Gastrocnemius medialis (tissue), 4 donors: ENCODE measurements around the gene KIF26B. TPM values are rescaled to one million over a fixed set of nuclear protein-coding genes. Genes with fewer than 3 reads are reported as not detected.

ENCODE experiments used
- ATAC-seq, 2 donors: fragments of 150-250 bp; one replicate each; pipeline ENCODE4 v1.9.1; 2016
- DNase-seq, 2 donors: peaks; one replicate each; pipeline ENCODE4 v3.0.0-alpha.2; 2019
- H3K27ac ChIP-seq, 4 donors: fragments of 200-600 bp; sonication (generic); 1 replicate in 1 of 4; 2 replicates in 3 of 4; pipeline ENCODE4 v1.5.1; 2016 to 2018; ENCODE audit warnings: mild to moderate bottlenecking in 2 of 4, moderate library complexity in 1 of 4
- H3K27me3 ChIP-seq, 3 donors: fragments of 200-600 bp; sonication (generic) in 2 of 3; 1 replicate in 1 of 3; 2 replicates in 2 of 3; pipeline versions ENCODE4 v1.5.1 to v1.6.0; 2016 to 2019; ENCODE audit warnings: mild to moderate bottlenecking in 1 of 3, moderate library complexity in 1 of 3
- H3K36me3 ChIP-seq, 2 donors: fragments of 200-600 bp; sonication (generic) in 1 of 2; one replicate each; pipeline ENCODE4 v1.5.1; 2017 to 2018
- H3K4me1 ChIP-seq, 2 donors: fragments of 200-600 bp; sonication (generic) in 1 of 2; one replicate each; pipeline ENCODE4 v1.5.1; 2016 to 2017; ENCODE audit warnings: mild to moderate bottlenecking in 2 of 2
- H3K4me3 ChIP-seq, 4 donors: fragments of 200-600 bp; sonication (generic) in 3 of 4; 1 replicate in 1 of 4; 2 replicates in 3 of 4; pipeline ENCODE4 v1.5.1; 2016 to 2019; ENCODE audit warnings: mild to moderate bottlenecking in 2 of 4
- H3K9me3 ChIP-seq, 3 donors: fragments of 200-600 bp; sonication (generic) in 2 of 3; 1 replicate in 1 of 3; 2 replicates in 2 of 3; pipeline ENCODE4 v1.5.1; 2016 to 2019
- POLR2A ChIP-seq, 2 donors: fragments of 450-650 bp; IDR thresholded peaks; one replicate each; pipeline ENCODE4 v1.6.1; 2017; ENCODE audit warnings: antibody characterized with exemption in 2 of 2, mild to moderate bottlenecking in 2 of 2, moderate library complexity in 2 of 2
- in situ Hi-C, 4 donors: fragments of 200-750 bp; cut with MboI; loops; one replicate each; pipeline versions ENCODE4 v1.15.0 to v1.8.0; 2017; ENCODE audit warnings: low sequenced_read_pairs in 4 of 4
- intact Hi-C: fragments of 100-400 bp; cut with DNase I; formaldehyde crosslinking; loops from one replicate; pipeline ENCODE4 v1.15.1; 2023; ENCODE audit warnings: low total_unique reads
- total RNA-seq, 4 donors: library from RNA; depleted of rRNA; stranded (reverse); fragments of >200 nt; gene quantifications; one replicate each; pipeline versions ENCODE4 v1.1.0 to v1.2.3, GENCODE V29; 2016
- TF ChIP-seq, protein P1 (sequence below), 5 experiments: fragments of 450-650 bp in 3 of 5; fragments of 200-600 bp in 2 of 5; sonication (generic) in 2 of 5; IDR thresholded peaks in 4 of 5; conservative IDR thresholded peaks in 1 of 5; 1 replicate in 4 of 5; 2 replicates in 1 of 5; pipeline ENCODE4 v1.5.1; 2016 to 2019; ENCODE audit warnings: antibody characterized with exemption in 5 of 5, mild to moderate bottlenecking in 3 of 5, moderate library complexity in 3 of 5

Gene KIF26B
- total RNA-seq, 4 donors from 2014 or later, result 0.02 to 0.20 (median 0.10) TPM; not detected in 1

DNA sequence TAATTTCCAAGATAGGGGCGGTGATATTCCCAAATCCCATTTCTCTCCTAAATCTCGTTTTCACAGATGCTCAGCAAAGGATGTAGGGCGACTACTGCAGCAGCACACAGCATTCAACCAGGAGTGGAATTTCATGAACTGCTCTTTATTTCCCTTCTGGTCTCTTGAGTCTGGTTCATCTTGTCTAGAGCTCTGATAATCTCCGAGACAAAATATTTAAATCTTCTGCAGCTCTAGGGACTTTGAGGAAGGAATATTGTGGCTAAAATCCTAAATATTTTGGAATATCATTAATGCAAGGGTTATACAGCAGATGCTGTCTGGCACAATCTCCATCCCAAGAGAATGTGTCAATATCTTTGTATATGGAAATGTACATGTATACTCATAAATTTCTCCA is 45.4 kb downstream of the KIF26B start:
- no peak overlapping the region for H3K27ac ChIP-seq
- H3K4me1 ChIP-seq, result no peaks in the 10 kb centered on the region
- no peaks in the 10 kb centered on the region for H3K36me3 ChIP-seq
- no peak overlapping the region for H3K4me3 ChIP-seq
- in situ Hi-C loops, result no loop called here
- intact Hi-C loops, result no loop called here
- peaks cover 0 to 8% (median 0%) of the 10 kb centered on the region in 3 donors for H3K27me3 ChIP-seq
- H3K9me3 ChIP-seq, result no peaks in the 10 kb centered on the region
- no peak for ATAC-seq
- no peak for DNase-seq
- TF ChIP-seq POLR2A (IDR thresholded peaks at IDR 0.05), result no peak
- TF ChIP-seq, protein P1, sequence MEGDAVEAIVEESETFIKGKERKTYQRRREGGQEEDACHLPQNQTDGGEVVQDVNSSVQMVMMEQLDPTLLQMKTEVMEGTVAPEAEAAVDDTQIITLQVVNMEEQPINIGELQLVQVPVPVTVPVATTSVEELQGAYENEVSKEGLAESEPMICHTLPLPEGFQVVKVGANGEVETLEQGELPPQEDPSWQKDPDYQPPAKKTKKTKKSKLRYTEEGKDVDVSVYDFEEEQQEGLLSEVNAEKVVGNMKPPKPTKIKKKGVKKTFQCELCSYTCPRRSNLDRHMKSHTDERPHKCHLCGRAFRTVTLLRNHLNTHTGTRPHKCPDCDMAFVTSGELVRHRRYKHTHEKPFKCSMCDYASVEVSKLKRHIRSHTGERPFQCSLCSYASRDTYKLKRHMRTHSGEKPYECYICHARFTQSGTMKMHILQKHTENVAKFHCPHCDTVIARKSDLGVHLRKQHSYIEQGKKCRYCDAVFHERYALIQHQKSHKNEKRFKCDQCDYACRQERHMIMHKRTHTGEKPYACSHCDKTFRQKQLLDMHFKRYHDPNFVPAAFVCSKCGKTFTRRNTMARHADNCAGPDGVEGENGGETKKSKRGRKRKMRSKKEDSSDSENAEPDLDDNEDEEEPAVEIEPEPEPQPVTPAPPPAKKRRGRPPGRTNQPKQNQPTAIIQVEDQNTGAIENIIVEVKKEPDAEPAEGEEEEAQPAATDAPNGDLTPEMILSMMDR (IDR thresholded peaks at IDR 0.05 in 4 of 5, conservative IDR thresholded peaks at IDR 0.05 in 1 of 5), result no peak

DNA sequence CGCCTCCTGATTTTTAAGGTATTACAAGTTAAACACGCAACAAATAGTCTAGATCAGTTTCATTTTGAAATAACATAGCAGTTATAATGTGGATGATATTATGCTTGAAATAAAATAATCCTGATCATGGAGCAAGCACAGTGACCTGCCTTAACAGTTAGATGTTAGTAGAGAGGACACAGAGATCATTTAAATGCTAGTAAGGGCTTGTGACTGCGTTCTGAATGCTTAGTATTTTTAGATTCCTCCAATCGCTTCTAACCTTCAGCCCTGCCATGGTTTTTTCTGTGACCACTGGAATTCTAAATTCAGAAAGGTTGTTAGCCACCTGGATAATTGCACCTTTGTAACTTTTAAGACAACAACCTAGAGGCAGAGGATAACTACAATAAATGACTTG is 46.4 kb downstream of the KIF26B start:
- peaks cover 0 to 8% (median 0%) of the 10 kb centered on the region in 3 donors for H3K27me3 ChIP-seq
- DNase-seq (no peak), ATAC-seq (no peak)
- intact Hi-C loops (no loop called here), in situ Hi-C loops (no loop called here)
- no peaks in the 10 kb centered on the region for H3K9me3 ChIP-seq
- H3K36me3 ChIP-seq, result no peaks in the 10 kb centered on the region
- no peaks in the 10 kb centered on the region for H3K4me1 ChIP-seq
- TF ChIP-seq, protein P1 (IDR thresholded peaks at IDR 0.05 in 4 of 5, conservative IDR thresholded peaks at IDR 0.05 in 1 of 5), result no peak
- no peak for TF ChIP-seq POLR2A (IDR thresholded peaks at IDR 0.05)
- no peak overlapping the region for H3K4me3 ChIP-seq
- H3K27ac ChIP-seq, result no peak overlapping the region

DNA sequence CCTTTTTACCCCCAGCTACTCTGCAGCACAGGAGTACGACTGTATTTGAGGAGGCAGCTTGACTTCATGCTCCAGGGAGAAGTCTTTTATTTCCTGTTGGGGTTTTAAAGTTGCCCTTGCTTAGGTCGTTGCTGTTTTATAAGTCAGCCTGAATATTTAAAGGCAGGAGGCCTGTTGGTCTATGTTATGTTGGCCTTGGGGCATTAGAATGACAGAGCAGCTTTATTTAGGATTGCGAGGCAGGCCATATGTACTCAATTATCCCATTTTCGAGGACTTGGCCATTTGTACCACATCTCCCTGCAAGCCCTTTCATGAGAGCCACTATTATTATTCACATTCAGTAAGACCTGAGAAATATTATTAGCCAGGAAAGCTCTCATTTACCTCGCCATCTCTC is 47.0 kb downstream of the KIF26B start:
- TF ChIP-seq, protein P1 (IDR thresholded peaks at IDR 0.05 in 4 of 5, conservative IDR thresholded peaks at IDR 0.05 in 1 of 5), result no peak
- TF ChIP-seq POLR2A (IDR thresholded peaks at IDR 0.05), result no peak
- Histone ChIP-seq H3K4me1 (no peaks in the 10 kb centered on the region), H3K9me3 (no peaks in the 10 kb centered on the region), H3K4me3 (no peak overlapping the region), H3K27me3 (peaks cover 0 to 8% (median 0%) of the 10 kb centered on the region in 3 donors), H3K36me3 (no peaks in the 10 kb centered on the region), H3K27ac (no peak overlapping the region)
- intact Hi-C loops (no loop called here), in situ Hi-C loops (no loop called here)
- DNase-seq (no peak), ATAC-seq (no peak)

DNA sequence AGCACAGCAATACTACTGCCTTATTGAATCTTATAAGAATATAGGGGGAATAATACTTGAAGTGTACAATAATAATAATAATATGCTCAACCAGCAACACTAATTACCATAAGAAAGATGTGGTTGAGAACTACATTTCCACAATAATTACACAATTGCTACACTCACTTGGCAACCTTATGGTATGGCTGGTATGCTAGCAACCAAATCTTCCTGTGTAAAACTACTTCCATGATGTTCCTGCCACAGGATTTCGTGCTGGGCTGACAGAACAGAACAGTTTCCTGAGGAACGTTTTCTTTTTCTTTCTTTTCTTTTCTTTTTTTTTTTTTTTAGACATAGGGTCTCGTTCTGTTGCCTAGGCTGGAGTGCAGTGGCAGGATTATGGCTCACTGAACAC is 50.6 kb downstream of the KIF26B start:
- in situ Hi-C loops, result no loop called here
- DNase-seq, result no peak
- no peak for ATAC-seq
- no peaks in the 10 kb centered on the region for H3K4me1 ChIP-seq
- intact Hi-C loops, result no loop called here
- no peak overlapping the region for H3K27ac ChIP-seq
- H3K9me3 ChIP-seq, result peaks cover 0 to 11% (median 3%) of the 10 kb centered on the region in 3 donors
- H3K4me3 ChIP-seq, result no peak overlapping the region
- no peaks in the 10 kb centered on the region for H3K36me3 ChIP-seq
- H3K27me3 ChIP-seq, result peaks cover 0 to 7% (median 0%) of the 10 kb centered on the region in 3 donors
- TF ChIP-seq, protein P1 (IDR thresholded peaks at IDR 0.05 in 4 of 5, conservative IDR thresholded peaks at IDR 0.05 in 1 of 5), result no peak
- TF ChIP-seq POLR2A (IDR thresholded peaks at IDR 0.05), result no peak

DNA sequence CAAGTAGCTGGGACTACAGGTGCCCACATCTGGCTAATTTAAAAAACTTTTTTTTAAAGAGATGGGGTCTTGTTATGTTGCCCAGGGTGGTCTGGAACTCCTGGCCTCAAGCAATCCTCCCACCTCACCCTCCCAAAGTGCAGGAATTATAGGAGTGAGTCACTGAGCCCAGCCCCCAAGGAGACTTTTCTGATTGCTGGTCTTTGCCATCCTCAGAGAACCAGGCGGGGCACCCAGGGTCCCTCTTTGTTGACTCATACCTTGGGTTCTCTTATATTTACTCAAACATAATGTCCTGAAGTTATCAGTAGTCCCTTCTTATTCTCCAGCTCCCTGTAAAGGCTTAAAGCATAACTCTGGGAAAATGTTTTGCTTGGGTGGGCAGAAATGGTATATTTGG is 51.1 kb downstream of the KIF26B start:
- Histone ChIP-seq H3K4me1 (no peaks in the 10 kb centered on the region), H3K27ac (no peak overlapping the region), H3K4me3 (no peak overlapping the region), H3K9me3 (peaks cover 0 to 11% (median 3%) of the 10 kb centered on the region in 3 donors), H3K36me3 (no peaks in the 10 kb centered on the region), H3K27me3 (peaks cover 0 to 3% (median 0%) of the 10 kb centered on the region in 3 donors)
- TF ChIP-seq POLR2A (IDR thresholded peaks at IDR 0.05), result no peak
- TF ChIP-seq, protein P1 (IDR thresholded peaks at IDR 0.05 in 4 of 5, conservative IDR thresholded peaks at IDR 0.05 in 1 of 5), result no peak
- DNase-seq (no peak), ATAC-seq (no peak)
- in situ Hi-C loops, result no loop called here
- intact Hi-C loops, result no loop called here
